HEK293T (cell line): ENCODE data around the gene TPGS2.

Experiments
- CTCF ChIA-PET: fragments of 350-600 bp; formaldehyde crosslinking; extraction: SDS; loops from one replicate; lab custom pipeline; 2021; ENCODE audit warnings: antibody characterized with exemption, inconsistent platforms; lab: Yijun Ruan, JAX
- POLR2A ChIA-PET: fragments of 350-600 bp; formaldehyde crosslinking; extraction: SDS; loops from one replicate; lab custom pipeline; 2020; ENCODE audit warnings: antibody characterized with exemption, inconsistent platforms; lab: Yijun Ruan, JAX
- DNase-seq: peaks from one replicate; pipeline ENCODE4 v3.0.0; 2012; ENCODE audit warnings: mixed read lengths; ENCODE audit errors: extremely low spot score
- ARNT ChIP-seq: fragments of 450-650 bp; IDR thresholded peaks from 2 replicates; pipeline ENCODE4 v1.6.1; 2017; ENCODE audit warnings: mild to moderate bottlenecking
- BHLHE40 ChIP-seq: fragments of 450-650 bp; IDR thresholded peaks from 2 replicates; pipeline ENCODE4 v1.6.1; 2016; ENCODE audit warnings: mild to moderate bottlenecking, moderate library complexity, borderline replicate concordance
- CTBP1 ChIP-seq: fragments of 450-650 bp; IDR thresholded peaks from 2 replicates; pipeline ENCODE4 v1.6.1; 2016; ENCODE audit warnings: borderline replicate concordance
- ELF4 ChIP-seq: fragments of 450-650 bp; IDR thresholded peaks from 2 replicates; pipeline ENCODE4 v1.6.1; 2017; ENCODE audit warnings: antibody characterized with exemption
- FOXA1 ChIP-seq: fragments of 450-650 bp; IDR thresholded peaks from 2 replicates; pipeline ENCODE4 v1.6.1; 2016; ENCODE audit warnings: mild to moderate bottlenecking
- FOXK2 ChIP-seq: fragments of 450-650 bp; IDR thresholded peaks from 2 replicates; pipeline ENCODE4 v1.6.1; 2016; ENCODE audit warnings: mild to moderate bottlenecking
- FOXM1 ChIP-seq: fragments of 450-650 bp; IDR thresholded peaks from 2 replicates; pipeline ENCODE4 v1.6.1; 2017; ENCODE audit warnings: mild to moderate bottlenecking, borderline replicate concordance
- HDGF ChIP-seq: fragments of 450-650 bp; IDR thresholded peaks from 2 replicates; pipeline ENCODE4 v1.6.1; 2017; ENCODE audit warnings: antibody characterized with exemption, borderline replicate concordance
- L3MBTL2 ChIP-seq: fragments of 450-650 bp; conservative IDR thresholded peaks from 2 replicates; pipeline ENCODE4 v1.6.1; 2016; ENCODE audit warnings: mild to moderate bottlenecking
- LEF1 ChIP-seq: fragments of 450-650 bp; IDR thresholded peaks from 2 replicates; pipeline ENCODE4 v1.6.1; 2017; ENCODE audit warnings: mild to moderate bottlenecking, borderline replicate concordance
- NFRKB ChIP-seq: fragments of 450-650 bp; IDR thresholded peaks from 2 replicates; pipeline ENCODE4 v1.6.1; 2016; ENCODE audit warnings: mild to moderate bottlenecking, moderate library complexity
- PKNOX1 ChIP-seq: fragments of 450-650 bp; IDR thresholded peaks from 2 replicates; pipeline ENCODE4 v1.6.1; 2016
- SP1 ChIP-seq: fragments of 450-650 bp; IDR thresholded peaks from 2 replicates; pipeline ENCODE4 v1.6.1; 2017
- SUZ12 ChIP-seq: fragments of 450-650 bp; IDR thresholded peaks from 2 replicates; pipeline ENCODE4 v1.6.1; 2016; ENCODE audit warnings: mild to moderate bottlenecking
- TARDBP ChIP-seq: fragments of 450-650 bp; IDR thresholded peaks from 2 replicates; pipeline ENCODE4 v1.6.1; 2016
- ZNF384 ChIP-seq: fragments of 450-650 bp; IDR thresholded peaks from 2 replicates; pipeline ENCODE4 v1.6.1; 2016

TPGS2 gene

DNA sequence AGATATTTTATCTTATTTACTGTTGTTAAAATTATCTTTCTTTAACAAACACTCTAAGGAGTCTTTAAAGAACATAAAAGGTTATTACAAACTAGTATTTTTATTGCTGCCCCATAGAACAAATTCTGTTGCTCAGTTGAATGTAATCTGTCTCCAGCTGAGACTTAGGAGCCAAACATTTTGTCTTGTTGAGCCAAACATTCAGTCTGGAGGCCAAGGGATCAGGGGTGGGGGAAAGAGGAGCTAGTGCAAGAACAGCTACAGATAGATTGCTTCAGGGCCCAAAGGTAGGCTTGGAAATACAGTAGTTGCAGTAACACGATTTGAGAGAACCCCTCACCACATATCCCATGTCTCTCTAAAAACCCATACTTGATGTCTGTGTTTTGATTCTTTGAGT is 51.2 kb downstream of the TPGS2 start:
- POLR2A ChIA-PET = no interaction called here
- TF ChIP-seq FOXM1 = no peak
- no peak for TF ChIP-seq SP1
- no peak for TF ChIP-seq ZNF384
- TF ChIP-seq CTBP1 = no peak
- no peak for TF ChIP-seq BHLHE40
- TF ChIP-seq L3MBTL2 = no peak
- TF ChIP-seq TARDBP = no peak
- no peak for TF ChIP-seq HDGF
- TF ChIP-seq ARNT = no peak
- no peak for TF ChIP-seq NFRKB
- TF ChIP-seq FOXK2 = no peak
- no peak for TF ChIP-seq SUZ12
- no peak for TF ChIP-seq PKNOX1
- TF ChIP-seq FOXA1 = no peak
- no peak for TF ChIP-seq LEF1

DNA sequence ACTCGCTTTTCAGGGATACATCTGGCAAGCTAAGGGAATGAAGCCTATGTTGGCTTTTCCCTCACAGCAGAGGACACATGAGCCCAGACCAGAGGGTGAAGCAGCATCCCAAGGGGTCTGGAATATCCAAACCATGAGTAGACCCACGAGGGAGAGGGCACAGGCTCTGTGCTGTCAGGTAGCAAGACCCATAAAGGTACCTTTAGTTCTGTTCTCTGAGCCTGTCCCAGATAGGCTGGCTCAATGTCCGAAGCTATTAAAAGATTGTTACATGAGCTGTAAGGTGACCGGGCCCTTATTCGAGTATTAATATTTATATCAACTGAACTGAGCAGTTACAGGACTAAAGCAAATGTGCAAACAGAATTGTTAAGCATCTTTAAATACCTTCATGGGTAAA is 52.2 kb downstream of the TPGS2 start:
- POLR2A ChIA-PET = no interaction called here
- TF ChIP-seq BHLHE40 (no peak), HDGF (no peak), PKNOX1 (no peak), ZNF384 (no peak), SUZ12 (no peak), TARDBP (no peak), FOXK2 (no peak), LEF1 (no peak), NFRKB (no peak)
- DNase-seq = no peak
- CTCF ChIA-PET = no interaction called here

More for the DNA sequence above, 51.2 kb downstream of the TPGS2 start:
- no peak for DNase-seq
- CTCF ChIA-PET = interaction anchor here (0.6 kb wide), 1 partner anchor 51 kb away, joined by 3 read pairs; the partner anchor contains the start of genes KIAA1328 and TPGS2

- TF ChIP-seq FOXA1 = no peak
- TF ChIP-seq BHLHE40 = no peak
- TF ChIP-seq ELF4 = no peak
- no peak for TF ChIP-seq ARNT
- TF ChIP-seq LEF1 = no peak
- no peak for TF ChIP-seq SUZ12
- no peak for TF ChIP-seq TARDBP
- TF ChIP-seq SP1 = no peak
- no peak for TF ChIP-seq FOXK2
- no peak for TF ChIP-seq CTBP1
- no peak for TF ChIP-seq L3MBTL2
- no peak for TF ChIP-seq NFRKB
- no peak for TF ChIP-seq HDGF
- TF ChIP-seq ZNF384 = no peak
- CTCF ChIA-PET = interaction anchor here (0.7 kb wide), 1 partner anchor 859 kb away, joined by 3 read pairs; no protein-coding TSS in a partner anchor
- POLR2A ChIA-PET = no interaction called here
- DNase-seq = no peak
Observed at GRCh38 chr18:36775396-36775795, 53.4 kb downstream of the TPGS2 start.

GRCh38 chr18:36772241-36772723 is 56.5 kb downstream of the TPGS2 start:
- DNase-seq = no peak
- ChIA-PET POLR2A (no interaction called here), CTCF (no interaction called here)
- TF ChIP-seq SP1 (no peak), ELF4 (no peak), FOXM1 (no peak), ZNF384 (no peak), SUZ12 (no peak), HDGF (no peak), NFRKB (no peak), BHLHE40 (no peak), LEF1 (no peak), FOXA1 (no peak)

DNA sequence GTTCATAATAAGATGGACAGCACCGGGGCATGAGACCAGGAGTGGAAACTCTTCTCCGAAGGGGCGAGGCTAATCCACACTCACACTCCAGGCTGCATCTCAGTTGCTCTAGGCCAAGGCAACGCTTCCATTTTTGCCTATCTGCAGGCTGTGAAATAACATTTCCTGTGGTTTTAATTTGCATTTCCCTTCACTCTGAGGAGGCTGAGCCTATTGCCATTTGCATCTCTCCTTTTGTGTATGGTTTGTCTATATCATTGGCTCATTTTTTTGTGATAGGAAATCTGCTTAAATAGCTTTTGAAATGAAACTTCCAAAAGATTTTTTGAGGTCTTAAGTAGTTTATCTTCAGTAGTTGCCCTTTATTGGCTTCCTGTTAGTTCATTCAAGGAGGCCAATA is 57.6 kb downstream of the TPGS2 start:
- POLR2A ChIA-PET = no interaction called here
- TF ChIP-seq L3MBTL2 (no peak), FOXK2 (no peak), TARDBP (no peak), NFRKB (no peak), ARNT (no peak), SUZ12 (no peak), ELF4 (no peak)
- DNase-seq = no peak
- CTCF ChIA-PET = interaction anchor here (0.6 kb wide), 1 partner anchor 58 kb away, joined by 3 read pairs; no protein-coding TSS in a partner anchor

- no peak for DNase-seq
- no peak for TF ChIP-seq BHLHE40
- TF ChIP-seq L3MBTL2 = no peak
- TF ChIP-seq FOXM1 = no peak
- no peak for TF ChIP-seq FOXK2
- TF ChIP-seq ZNF384 = no peak
- TF ChIP-seq TARDBP = no peak
- no peak for TF ChIP-seq ELF4
- no peak for TF ChIP-seq CTBP1
- TF ChIP-seq LEF1 = no peak
- ChIA-PET POLR2A (no interaction called here), CTCF (no interaction called here)
Observed at GRCh38 chr18:36770315-36770946, 58.4 kb downstream of the TPGS2 start.
